ENCODE data around the gene CBLC.

DNA sequence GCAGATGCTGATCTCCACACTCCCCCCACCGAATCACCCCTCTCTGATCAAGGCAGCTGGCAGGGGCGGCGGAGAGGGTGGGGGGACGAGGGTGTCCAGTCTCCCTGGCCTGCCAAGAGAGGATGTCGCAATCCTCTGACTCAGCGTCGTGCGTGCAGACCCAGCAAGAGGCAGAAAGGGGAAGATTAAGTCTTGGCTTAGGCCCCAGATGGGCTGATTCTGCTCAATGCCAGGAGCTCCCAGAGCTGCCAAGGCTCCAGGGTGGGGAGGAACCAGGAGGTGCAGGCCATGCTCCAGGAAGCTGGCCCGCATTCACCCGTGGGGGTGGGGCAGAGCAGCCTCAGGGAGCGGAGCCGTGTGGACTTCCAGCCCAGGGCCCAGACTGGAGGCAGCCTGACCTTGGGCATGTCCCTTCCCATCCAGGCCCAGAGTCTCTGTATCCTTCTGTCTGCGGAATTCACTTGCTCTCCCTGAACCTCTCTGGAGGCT is 35.8 kb upstream of the CBLC start:
- TF ChIP-seq, protein P1, sequence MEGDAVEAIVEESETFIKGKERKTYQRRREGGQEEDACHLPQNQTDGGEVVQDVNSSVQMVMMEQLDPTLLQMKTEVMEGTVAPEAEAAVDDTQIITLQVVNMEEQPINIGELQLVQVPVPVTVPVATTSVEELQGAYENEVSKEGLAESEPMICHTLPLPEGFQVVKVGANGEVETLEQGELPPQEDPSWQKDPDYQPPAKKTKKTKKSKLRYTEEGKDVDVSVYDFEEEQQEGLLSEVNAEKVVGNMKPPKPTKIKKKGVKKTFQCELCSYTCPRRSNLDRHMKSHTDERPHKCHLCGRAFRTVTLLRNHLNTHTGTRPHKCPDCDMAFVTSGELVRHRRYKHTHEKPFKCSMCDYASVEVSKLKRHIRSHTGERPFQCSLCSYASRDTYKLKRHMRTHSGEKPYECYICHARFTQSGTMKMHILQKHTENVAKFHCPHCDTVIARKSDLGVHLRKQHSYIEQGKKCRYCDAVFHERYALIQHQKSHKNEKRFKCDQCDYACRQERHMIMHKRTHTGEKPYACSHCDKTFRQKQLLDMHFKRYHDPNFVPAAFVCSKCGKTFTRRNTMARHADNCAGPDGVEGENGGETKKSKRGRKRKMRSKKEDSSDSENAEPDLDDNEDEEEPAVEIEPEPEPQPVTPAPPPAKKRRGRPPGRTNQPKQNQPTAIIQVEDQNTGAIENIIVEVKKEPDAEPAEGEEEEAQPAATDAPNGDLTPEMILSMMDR (IDR thresholded peaks at IDR 0.05), result no peak
- 0 out of 2 replicates have a peak, but pooled peaks have one; percentile 38 for TF ChIP-seq SIN3A (IDR thresholded peaks at IDR 0.05; ENCODE audit: borderline replicate concordance, insufficient read depth, low read depth, low read length)
- peak; percentile 90 for TF ChIP-seq POLR2AphosphoS5 (IDR thresholded peaks at IDR 0.05; ENCODE audit: low read depth, low read length)
- TF ChIP-seq, protein P2, sequence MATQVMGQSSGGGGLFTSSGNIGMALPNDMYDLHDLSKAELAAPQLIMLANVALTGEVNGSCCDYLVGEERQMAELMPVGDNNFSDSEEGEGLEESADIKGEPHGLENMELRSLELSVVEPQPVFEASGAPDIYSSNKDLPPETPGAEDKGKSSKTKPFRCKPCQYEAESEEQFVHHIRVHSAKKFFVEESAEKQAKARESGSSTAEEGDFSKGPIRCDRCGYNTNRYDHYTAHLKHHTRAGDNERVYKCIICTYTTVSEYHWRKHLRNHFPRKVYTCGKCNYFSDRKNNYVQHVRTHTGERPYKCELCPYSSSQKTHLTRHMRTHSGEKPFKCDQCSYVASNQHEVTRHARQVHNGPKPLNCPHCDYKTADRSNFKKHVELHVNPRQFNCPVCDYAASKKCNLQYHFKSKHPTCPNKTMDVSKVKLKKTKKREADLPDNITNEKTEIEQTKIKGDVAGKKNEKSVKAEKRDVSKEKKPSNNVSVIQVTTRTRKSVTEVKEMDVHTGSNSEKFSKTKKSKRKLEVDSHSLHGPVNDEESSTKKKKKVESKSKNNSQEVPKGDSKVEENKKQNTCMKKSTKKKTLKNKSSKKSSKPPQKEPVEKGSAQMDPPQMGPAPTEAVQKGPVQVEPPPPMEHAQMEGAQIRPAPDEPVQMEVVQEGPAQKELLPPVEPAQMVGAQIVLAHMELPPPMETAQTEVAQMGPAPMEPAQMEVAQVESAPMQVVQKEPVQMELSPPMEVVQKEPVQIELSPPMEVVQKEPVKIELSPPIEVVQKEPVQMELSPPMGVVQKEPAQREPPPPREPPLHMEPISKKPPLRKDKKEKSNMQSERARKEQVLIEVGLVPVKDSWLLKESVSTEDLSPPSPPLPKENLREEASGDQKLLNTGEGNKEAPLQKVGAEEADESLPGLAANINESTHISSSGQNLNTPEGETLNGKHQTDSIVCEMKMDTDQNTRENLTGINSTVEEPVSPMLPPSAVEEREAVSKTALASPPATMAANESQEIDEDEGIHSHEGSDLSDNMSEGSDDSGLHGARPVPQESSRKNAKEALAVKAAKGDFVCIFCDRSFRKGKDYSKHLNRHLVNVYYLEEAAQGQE (IDR thresholded peaks at IDR 0.05; ENCODE audit: insufficient read depth in 1 of 2, low read depth in 2 of 2, low read length in 1 of 2), result no peak
- TF ChIP-seq TCF7L2 (IDR thresholded peaks at IDR 0.05; ENCODE audit: low read depth, low read length), result 0 out of 2 replicates have a peak, but pooled peaks have one; percentile 54
